Measurements from ENCODE around the gene FMN1. TPM values are rescaled to one million over a fixed set of nuclear protein-coding genes. Genes with fewer than 3 reads are reported as not detected.

FMN1 gene
- polyA plus RNA-seq, 1 donor from 2014 or later, result 0.40 TPM

- H2AFZ ChIP-seq (ENCODE audit: low read depth, low read length), result no peak overlapping the region
- no peaks in the 10 kb centered on the region for H3K9me2 ChIP-seq (ENCODE audit: insufficient read depth, low read length)
- no peaks in the 10 kb centered on the region for H3F3A ChIP-seq (ENCODE audit: insufficient read depth, low read length, poor library complexity, severe bottlenecking)
- no peak overlapping the region for H3K4me2 ChIP-seq (ENCODE audit: low read length)
- no peaks in the 10 kb centered on the region for H3K79me2 ChIP-seq (replicated peaks; ENCODE audit: insufficient read depth, low read length)
- H3K9me3 ChIP-seq (ENCODE audit: low read length), result no peaks in the 10 kb centered on the region
- H4K20me1 ChIP-seq (ENCODE audit: insufficient read depth), result no peaks in the 10 kb centered on the region
- H3K27me3 ChIP-seq (ENCODE audit: insufficient read depth, low read depth, low read length), result no peaks in the 10 kb centered on the region
- no peaks in the 10 kb centered on the region for H3K36me3 ChIP-seq (ENCODE audit: insufficient read depth, low read length)
- H3K27ac ChIP-seq (ENCODE audit: low read length), result no peak overlapping the region
- no peak for TF ChIP-seq REST (IDR thresholded peaks at IDR 0.05; ENCODE audit: borderline replicate concordance)
- TF ChIP-seq MXI1 (conservative IDR thresholded peaks at IDR 0.05; ENCODE audit: poor library complexity, severe bottlenecking), result no peak
- H3K9ac ChIP-seq (ENCODE audit: low read length), result no peak overlapping the region
- H3K4me3 ChIP-seq (ENCODE audit: low read length), result no peak overlapping the region
These were observed 463.5 kb downstream of the FMN1 start for GRCh38 chr15:32730677-32731654.

GRCh38 chr15:32729700-32730395 lies 464.7 kb downstream of the FMN1 start:
- no peak overlapping the region for H2AFZ ChIP-seq (ENCODE audit: low read depth, low read length)
- H3K9me3 ChIP-seq (ENCODE audit: low read length), result no peaks in the 10 kb centered on the region
- H3K4me2 ChIP-seq (ENCODE audit: low read length), result no peak overlapping the region

More at GRCh38 chr15:32729700-32730395, 464.7 kb downstream of the FMN1 start:
- H3K36me3 ChIP-seq (ENCODE audit: insufficient read depth, low read length), result no peaks in the 10 kb centered on the region
- H3F3A ChIP-seq (ENCODE audit: insufficient read depth, low read length, poor library complexity, severe bottlenecking), result no peaks in the 10 kb centered on the region
- no peak for TF ChIP-seq POLR2AphosphoS5 (IDR thresholded peaks at IDR 0.05)
- TF ChIP-seq SMC3 (conservative IDR thresholded peaks at IDR 0.05; ENCODE audit: poor library complexity), result no peak
- no peak for TF ChIP-seq REST (IDR thresholded peaks at IDR 0.05; ENCODE audit: borderline replicate concordance)
- TF ChIP-seq MXI1 (conservative IDR thresholded peaks at IDR 0.05; ENCODE audit: poor library complexity, severe bottlenecking), result no peak
- TF ChIP-seq TAF1 (IDR thresholded peaks at IDR 0.05; ENCODE audit: low read depth), result no peak
- no peak for TF ChIP-seq EZH2 (IDR thresholded peaks at IDR 0.05; ENCODE audit: borderline replicate concordance, insufficient read depth, low read length, poor library complexity, severe bottlenecking)
- no peaks in the 10 kb centered on the region for H3K9me2 ChIP-seq (ENCODE audit: insufficient read depth, low read length)
- H3K9ac ChIP-seq (ENCODE audit: low read length), result no peak overlapping the region
- no peaks in the 10 kb centered on the region for H3K79me2 ChIP-seq (replicated peaks; ENCODE audit: insufficient read depth, low read length)
- no peaks in the 10 kb centered on the region for H4K20me1 ChIP-seq (ENCODE audit: insufficient read depth)
- no peak overlapping the region for H3K4me3 ChIP-seq (ENCODE audit: low read length)
- no peaks in the 10 kb centered on the region for H3K27me3 ChIP-seq (ENCODE audit: insufficient read depth, low read depth, low read length)
- H3K27ac ChIP-seq (ENCODE audit: low read length), result no peak overlapping the region
